ENCODE data around the gene MTCP1. TPM values are rescaled to one million over a fixed set of nuclear protein-coding genes. Genes with fewer than 3 reads are reported as not detected.

The MTCP1 gene
- total RNA-seq, 1 experiment from 2014 or later = 17.9 TPM

DNA sequence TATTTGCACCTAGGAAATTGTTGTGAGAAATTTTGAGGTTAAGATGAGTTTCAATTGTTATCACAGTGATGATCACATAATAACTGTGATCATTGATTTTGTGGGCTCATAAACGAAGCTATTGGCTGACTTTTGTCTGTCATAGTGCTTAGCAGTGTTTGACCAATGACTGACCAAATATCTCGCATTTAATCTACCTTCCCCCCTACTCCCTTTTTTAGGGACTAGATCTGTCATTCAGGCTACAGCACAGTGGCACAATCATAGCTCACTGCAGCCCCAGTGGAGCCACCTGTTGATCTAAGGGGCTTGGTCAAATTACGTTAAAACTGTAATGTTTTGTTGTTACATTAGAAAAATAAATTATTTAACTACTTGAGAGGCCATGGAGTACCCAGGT, 42.8 kb downstream of the MTCP1 start:
- intact Hi-C loops (cut with micrococcal nuclease) = no loop called here
- ChIA-PET POLR2A (ENCODE audit: unreplicated experiment) (interaction anchor here (0.5 kb wide), 1 partner anchor 192 kb away, joined by 4 read pairs; no protein-coding TSS in a partner anchor), CTCF (interaction anchor here (0.6 to 0.9 kb wide), 2 partner anchors 29 to 36 kb away, joined by 3 to 4 read pairs; no protein-coding TSS in a partner anchor)
- no peaks in the 10 kb centered on the region for H3K36me3 ChIP-seq (ENCODE audit: low read depth, low read length)
- H3K27ac ChIP-seq (ENCODE audit: low read length) = peak overlapping the region; percentile 90; the same call in 1 of the 2 replicates
- H3K9me2 ChIP-seq (replicated peaks; ENCODE audit: low read length) = no peaks in the 10 kb centered on the region
- DNase-seq = peak; percentile 29
- H3F3A ChIP-seq (ENCODE audit: low read length, unreplicated experiment) = no peaks in the 10 kb centered on the region
- peaks cover 13% of the 10 kb centered on the region for H3K4me1 ChIP-seq (ENCODE audit: insufficient read depth, low read length)
- H3K79me2 ChIP-seq (ENCODE audit: low read length) = peaks cover 50% of the 10 kb centered on the region
- H3K9ac ChIP-seq (ENCODE audit: low read length) = peak overlapping the region; percentile 94
- TF ChIP-seq EZH2 (IDR thresholded peaks at IDR 0.05; ENCODE audit: low read length, unreplicated experiment) = no peak
- TF ChIP-seq EZH2phosphoT487 (IDR thresholded peaks at IDR 0.05; ENCODE audit: borderline replicate concordance, low read length) = no peak
- TF ChIP-seq, protein P1, sequence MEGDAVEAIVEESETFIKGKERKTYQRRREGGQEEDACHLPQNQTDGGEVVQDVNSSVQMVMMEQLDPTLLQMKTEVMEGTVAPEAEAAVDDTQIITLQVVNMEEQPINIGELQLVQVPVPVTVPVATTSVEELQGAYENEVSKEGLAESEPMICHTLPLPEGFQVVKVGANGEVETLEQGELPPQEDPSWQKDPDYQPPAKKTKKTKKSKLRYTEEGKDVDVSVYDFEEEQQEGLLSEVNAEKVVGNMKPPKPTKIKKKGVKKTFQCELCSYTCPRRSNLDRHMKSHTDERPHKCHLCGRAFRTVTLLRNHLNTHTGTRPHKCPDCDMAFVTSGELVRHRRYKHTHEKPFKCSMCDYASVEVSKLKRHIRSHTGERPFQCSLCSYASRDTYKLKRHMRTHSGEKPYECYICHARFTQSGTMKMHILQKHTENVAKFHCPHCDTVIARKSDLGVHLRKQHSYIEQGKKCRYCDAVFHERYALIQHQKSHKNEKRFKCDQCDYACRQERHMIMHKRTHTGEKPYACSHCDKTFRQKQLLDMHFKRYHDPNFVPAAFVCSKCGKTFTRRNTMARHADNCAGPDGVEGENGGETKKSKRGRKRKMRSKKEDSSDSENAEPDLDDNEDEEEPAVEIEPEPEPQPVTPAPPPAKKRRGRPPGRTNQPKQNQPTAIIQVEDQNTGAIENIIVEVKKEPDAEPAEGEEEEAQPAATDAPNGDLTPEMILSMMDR (conservative IDR thresholded peaks at IDR 0.05; ENCODE audit: low read depth, low read length) = no peak; the same call in 1 of the 2 replicates
- H2AFZ ChIP-seq (ENCODE audit: low read length) = no peak overlapping the region
- H3K9me3 ChIP-seq (ENCODE audit: low read length) = no peaks in the 10 kb centered on the region
- no peak; the same call in 1 of the 2 replicates for ATAC-seq
- no peaks in the 10 kb centered on the region for H3K27me3 ChIP-seq (ENCODE audit: low read length)
- peaks cover 10% of the 10 kb centered on the region for H4K20me1 ChIP-seq (ENCODE audit: low read length)
- peak overlapping the region; percentile 83 for H3K4me2 ChIP-seq (ENCODE audit: low read length)
- H3K4me3 ChIP-seq (ENCODE audit: low read length) = peak overlapping the region; percentile 77
- BruUV-seq (replicated peaks) = no TSS peak

DNA sequence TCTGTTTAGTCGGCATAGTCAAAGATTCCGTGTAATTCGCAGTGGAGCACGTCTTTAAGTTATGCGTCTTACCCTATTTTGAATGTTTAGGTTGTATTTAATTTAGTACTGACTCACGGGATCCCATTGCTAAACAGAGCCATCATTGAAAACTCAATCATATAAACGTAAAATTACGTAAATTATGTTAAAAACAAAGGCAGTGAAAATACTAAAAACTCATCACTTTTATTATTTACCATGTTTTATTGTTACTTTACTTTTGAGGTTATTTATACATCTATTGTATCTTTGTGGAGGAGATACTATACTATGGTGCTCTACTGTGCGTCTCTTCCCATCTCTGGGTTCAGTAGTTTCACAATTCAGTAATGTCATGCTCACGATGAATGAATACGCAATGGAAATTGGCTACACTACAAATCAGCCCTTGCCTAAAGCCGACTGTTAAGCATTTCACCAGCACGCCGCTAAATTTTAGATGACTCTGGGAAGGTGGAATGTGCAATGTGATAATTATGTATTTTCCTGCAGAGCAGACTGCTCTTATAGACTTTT, 43.3 kb downstream of the MTCP1 start:
- H3K9me2 ChIP-seq (replicated peaks; ENCODE audit: low read length) = no peaks in the 10 kb centered on the region
- POLR2A ChIA-PET (ENCODE audit: unreplicated experiment) = no interaction called here
- H3K9me3 ChIP-seq (ENCODE audit: low read length) = no peaks in the 10 kb centered on the region
- H3K27ac ChIP-seq (ENCODE audit: low read length) = peak overlapping the region; percentile 90
- intact Hi-C loops (cut with micrococcal nuclease) = loop anchor here (2.0 kb wide), 1 partner anchor 41 kb away; no protein-coding TSS in a partner anchor
- peak overlapping the region; percentile 94 for H3K9ac ChIP-seq (ENCODE audit: low read length)
- H4K20me1 ChIP-seq (ENCODE audit: low read length) = peaks cover 10% of the 10 kb centered on the region
- peaks cover 13% of the 10 kb centered on the region for H3K4me1 ChIP-seq (ENCODE audit: insufficient read depth, low read length)
- CTCF ChIA-PET = interaction anchor here (0.6 to 0.9 kb wide), 2 partner anchors 29 to 37 kb away, joined by 3 to 4 read pairs; no protein-coding TSS in a partner anchor
- H3F3A ChIP-seq (ENCODE audit: low read length, unreplicated experiment) = no peaks in the 10 kb centered on the region
- TF ChIP-seq EZH2phosphoT487 (IDR thresholded peaks at IDR 0.05; ENCODE audit: borderline replicate concordance, low read length) (no peak), EZH2 (IDR thresholded peaks at IDR 0.05; ENCODE audit: low read length, unreplicated experiment) (no peak)
- TF ChIP-seq, protein P1 (conservative IDR thresholded peaks at IDR 0.05; ENCODE audit: low read depth, low read length) = no peak
- H3K36me3 ChIP-seq (ENCODE audit: low read depth, low read length) = no peaks in the 10 kb centered on the region
- peaks cover 49% of the 10 kb centered on the region for H3K79me2 ChIP-seq (ENCODE audit: low read length)
- no peaks in the 10 kb centered on the region for H3K27me3 ChIP-seq (ENCODE audit: low read length)
- TSS peak; percentile 68 for BruUV-seq (replicated peaks)
- H3K4me2 ChIP-seq (ENCODE audit: low read length) = peak overlapping the region; percentile 83
- no peak for ATAC-seq
- H2AFZ ChIP-seq (ENCODE audit: low read length) = peak overlapping the region; percentile 72
- DNase-seq = peak; percentile 38
- peak overlapping the region; percentile 77 for H3K4me3 ChIP-seq (ENCODE audit: low read length)

All from PC-3 (cell line).